NT2/D1 (cell line): ENCODE data around the gene IRX4.

ENCODE experiments used
- DNase-seq: peaks from one replicate; pipeline ENCODE4 v3.0.0-alpha.2; 2011; ENCODE audit warnings: low read depth, low spot score
- H3K27me3 ChIP-seq: 2 replicates; pipeline ENCODE4 v1.6.0; 2011; ENCODE audit warnings: mild to moderate bottlenecking; ENCODE audit not compliant: insufficient read length, insufficient read depth
- H3K36me3 ChIP-seq: 2 replicates; pipeline ENCODE4 v1.6.1; 2011; ENCODE audit warnings: mild to moderate bottlenecking, low read length, mixed read lengths; ENCODE audit not compliant: insufficient read depth, insufficient read length
- H3K4me1 ChIP-seq: 2 replicates; pipeline ENCODE4 v1.5.1; 2011; ENCODE audit not compliant: insufficient read depth, insufficient read length
- H3K4me3 ChIP-seq: 2 replicates; pipeline ENCODE4 v1.5.1; 2011; ENCODE audit warnings: low read depth; ENCODE audit not compliant: insufficient read length
- H3K9ac ChIP-seq: 2 replicates; pipeline ENCODE4 v1.6.0; 2011; ENCODE audit warnings: low read depth; ENCODE audit not compliant: insufficient read length
- H3K9me3 ChIP-seq: 2 replicates; pipeline ENCODE4 v1.5.1; 2011; ENCODE audit warnings: mild to moderate bottlenecking, low read length; ENCODE audit not compliant: insufficient read depth
- SUZ12 ChIP-seq: IDR thresholded peaks from 2 replicates; pipeline ENCODE4 v1.6.1; 2011; ENCODE audit not compliant: insufficient read length, insufficient read depth; ENCODE audit errors: extremely low read depth
- YY1 ChIP-seq: IDR thresholded peaks from 2 replicates; pipeline ENCODE4 v1.6.1; 2011; ENCODE audit not compliant: insufficient read length, insufficient read depth
- ZNF274 ChIP-seq: IDR thresholded peaks from 2 replicates; pipeline ENCODE4 v1.6.1; 2011; ENCODE audit warnings: mild to moderate bottlenecking, low read depth, low read length

IRX4 gene

DNA sequence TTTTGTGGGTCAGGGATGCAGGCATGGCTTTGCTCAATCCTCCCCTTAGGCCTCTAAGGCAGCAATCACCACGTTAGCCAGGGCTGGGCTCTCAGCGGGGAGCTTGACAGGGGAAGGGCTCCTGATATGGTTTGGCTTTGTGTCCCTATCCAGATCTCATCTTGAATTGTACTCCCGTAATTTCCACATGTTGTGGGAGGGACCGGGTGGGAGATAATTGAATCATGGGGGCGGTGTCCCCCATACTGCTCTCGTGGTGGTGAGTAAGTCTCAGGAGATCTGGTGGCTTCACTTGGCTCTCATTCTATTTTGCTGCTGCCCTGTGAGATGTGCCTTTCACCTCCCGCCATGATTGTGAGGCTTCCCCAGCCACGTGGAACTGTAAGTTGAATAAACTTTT is 11.5 kb upstream of the IRX4 start:
- TF ChIP-seq YY1 = no peak
- Histone ChIP-seq H3K4me1 (peaks cover 2% of the 10 kb centered on the region), H3K36me3 (no peaks in the 10 kb centered on the region), H3K9ac (no peak overlapping the region), H3K9me3 (no peaks in the 10 kb centered on the region), H3K27me3 (peaks cover 11% of the 10 kb centered on the region), H3K4me3 (no peak overlapping the region)
- no peak for DNase-seq

DNA sequence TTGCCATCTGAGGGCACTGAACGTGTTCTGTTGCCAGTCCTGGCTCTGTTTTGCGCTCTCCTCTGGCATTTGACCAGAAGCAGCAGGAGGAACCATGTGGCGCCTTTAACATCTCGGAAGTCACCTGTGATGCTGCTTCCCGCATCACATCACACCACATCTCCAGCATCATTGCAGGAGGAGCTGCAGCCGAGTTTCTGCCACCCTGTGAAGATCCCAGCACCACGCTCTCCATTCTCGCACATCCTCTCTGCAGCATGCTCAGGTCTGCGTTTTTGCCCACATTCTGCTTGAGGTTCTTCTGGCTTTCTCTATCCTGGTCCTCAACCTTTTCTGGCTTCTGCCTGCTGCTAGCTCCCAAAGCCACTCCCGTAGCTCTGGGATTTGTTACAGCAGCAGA is 11.0 kb upstream of the IRX4 start:
- Histone ChIP-seq H3K4me1 (peaks cover 7% of the 10 kb centered on the region), H3K9ac (no peak overlapping the region), H3K9me3 (no peaks in the 10 kb centered on the region), H3K4me3 (no peak overlapping the region), H3K27me3 (peaks cover 15% of the 10 kb centered on the region), H3K36me3 (no peaks in the 10 kb centered on the region)
- TF ChIP-seq ZNF274 = no peak
- TF ChIP-seq YY1 = no peak
- no peak for TF ChIP-seq SUZ12
- DNase-seq = no peak

DNA sequence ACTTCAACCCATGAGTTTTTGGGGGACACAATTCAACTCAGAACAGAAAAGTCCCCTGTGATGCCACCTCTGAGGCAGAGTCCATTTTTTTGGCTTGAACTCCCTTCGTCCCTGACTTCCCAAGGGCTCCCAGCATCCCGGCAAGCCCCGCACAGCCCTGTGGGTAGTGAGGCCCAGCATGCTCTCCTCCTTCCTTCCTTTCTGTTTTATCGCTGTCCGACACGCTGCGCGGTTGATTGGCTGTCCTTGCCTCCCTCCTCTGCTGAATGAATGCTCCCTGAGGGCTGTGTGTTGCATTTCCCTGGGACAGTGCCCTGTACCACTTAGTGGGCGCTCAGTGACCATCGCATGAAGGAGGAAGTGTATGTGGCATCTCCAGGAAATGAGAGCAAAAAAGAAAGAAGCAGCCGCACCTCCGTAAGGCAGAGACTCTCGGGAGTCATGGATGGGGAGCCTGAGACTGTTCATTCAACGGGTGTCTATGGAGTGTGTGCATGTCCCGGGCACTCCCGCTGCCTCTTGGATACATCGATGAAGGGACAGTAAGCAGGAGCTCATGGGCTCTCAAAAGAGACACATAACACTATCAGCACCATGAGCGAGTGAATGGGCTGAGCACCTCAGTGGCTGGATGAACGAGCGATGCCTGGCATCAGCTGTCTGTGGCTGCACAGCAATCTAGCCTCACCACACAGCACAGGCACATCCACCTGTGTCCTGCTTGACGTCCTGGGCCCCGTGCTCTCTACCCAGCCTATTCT is 10.1 kb upstream of the IRX4 start:
- H3K9me3 ChIP-seq = no peaks in the 10 kb centered on the region
- H3K27me3 ChIP-seq = peaks cover 23% of the 10 kb centered on the region
- peaks cover 10% of the 10 kb centered on the region for H3K4me1 ChIP-seq
- no peak overlapping the region for H3K4me3 ChIP-seq
- H3K9ac ChIP-seq = no peak overlapping the region
- TF ChIP-seq ZNF274 (no peak), SUZ12 (no peak), YY1 (no peak)
- no peaks in the 10 kb centered on the region for H3K36me3 ChIP-seq
- no peak for DNase-seq

DNA sequence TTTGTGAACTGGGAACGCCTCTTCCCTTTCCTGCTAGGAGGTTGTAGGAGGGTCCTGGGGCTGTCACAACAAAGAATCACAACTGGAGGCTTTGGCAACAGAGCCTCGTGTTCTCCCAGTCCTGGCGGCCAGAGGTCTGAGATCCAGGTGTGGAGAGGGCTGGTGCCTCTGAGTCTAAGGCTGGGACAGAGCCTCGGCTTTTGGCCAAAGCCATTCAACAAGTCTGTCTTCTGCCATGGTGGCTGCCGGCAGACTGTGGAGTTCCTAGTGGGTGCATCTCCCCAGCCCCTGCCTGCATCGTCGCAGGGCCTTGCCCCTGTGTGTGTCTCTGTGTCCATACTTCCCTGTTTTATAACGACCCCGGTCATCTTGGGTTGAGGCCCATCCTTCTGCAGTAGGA is 9.5 kb upstream of the IRX4 start:
- Histone ChIP-seq H3K4me1 (peaks cover 10% of the 10 kb centered on the region), H3K36me3 (no peaks in the 10 kb centered on the region), H3K9ac (no peak overlapping the region), H3K4me3 (no peak overlapping the region), H3K9me3 (no peaks in the 10 kb centered on the region), H3K27me3 (peaks cover 30% of the 10 kb centered on the region)
- DNase-seq = no peak
- TF ChIP-seq SUZ12 = no peak
- TF ChIP-seq ZNF274 = no peak

DNA sequence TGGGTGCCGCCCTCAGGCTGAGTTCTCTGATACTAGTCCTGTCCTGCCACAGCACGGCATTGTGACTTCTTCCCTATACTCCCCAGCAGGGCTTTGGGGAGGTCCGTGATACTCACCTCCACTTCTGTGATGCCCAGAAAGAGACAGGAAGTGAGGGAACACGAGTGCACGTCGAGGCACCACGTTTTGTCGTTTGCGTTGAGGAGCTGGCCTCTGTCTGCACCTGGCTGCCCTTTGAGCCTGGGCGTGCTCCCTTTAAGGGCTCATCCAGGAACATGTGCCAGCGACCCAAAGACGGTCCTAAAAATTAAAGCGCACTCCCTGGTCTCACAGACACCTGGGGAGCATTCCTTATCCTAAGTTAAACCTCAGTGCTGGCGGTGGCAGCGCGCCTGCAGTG is 8.7 kb upstream of the IRX4 start:
- peaks cover 36% of the 10 kb centered on the region for H3K27me3 ChIP-seq

DNA sequence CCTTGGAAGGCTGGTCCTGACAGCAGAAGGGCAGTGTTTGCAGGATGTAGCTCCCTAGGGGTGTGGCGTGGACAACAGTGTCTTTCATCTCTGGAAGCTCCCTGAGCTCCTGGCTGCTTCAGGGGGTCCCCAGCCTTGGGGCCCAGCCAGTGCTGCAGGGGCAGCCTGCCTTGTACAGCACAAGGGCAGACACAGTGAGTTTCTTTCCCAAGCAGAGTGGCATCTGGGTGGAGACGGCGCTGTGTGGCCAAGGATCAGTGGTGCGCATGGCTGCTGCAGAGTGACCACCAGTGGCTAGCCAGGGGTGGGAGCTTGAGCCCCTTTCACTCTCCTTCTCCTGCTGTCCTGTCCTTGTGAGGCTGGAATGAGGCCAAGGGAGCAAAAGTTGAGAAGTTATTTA is 7.6 kb upstream of the IRX4 start:
- no peak for TF ChIP-seq SUZ12
- no peak for TF ChIP-seq YY1
- TF ChIP-seq ZNF274 = no peak

More for the DNA sequence above, 8.7 kb upstream of the IRX4 start:
- TF ChIP-seq SUZ12 = no peak
- no peak for TF ChIP-seq YY1
- TF ChIP-seq ZNF274 = no peak
- H3K9me3 ChIP-seq = no peaks in the 10 kb centered on the region
- no peak overlapping the region for H3K4me3 ChIP-seq
- no peaks in the 10 kb centered on the region for H3K36me3 ChIP-seq
- DNase-seq = no peak
- no peak overlapping the region for H3K9ac ChIP-seq
- H3K4me1 ChIP-seq = peaks cover 10% of the 10 kb centered on the region

DNA sequence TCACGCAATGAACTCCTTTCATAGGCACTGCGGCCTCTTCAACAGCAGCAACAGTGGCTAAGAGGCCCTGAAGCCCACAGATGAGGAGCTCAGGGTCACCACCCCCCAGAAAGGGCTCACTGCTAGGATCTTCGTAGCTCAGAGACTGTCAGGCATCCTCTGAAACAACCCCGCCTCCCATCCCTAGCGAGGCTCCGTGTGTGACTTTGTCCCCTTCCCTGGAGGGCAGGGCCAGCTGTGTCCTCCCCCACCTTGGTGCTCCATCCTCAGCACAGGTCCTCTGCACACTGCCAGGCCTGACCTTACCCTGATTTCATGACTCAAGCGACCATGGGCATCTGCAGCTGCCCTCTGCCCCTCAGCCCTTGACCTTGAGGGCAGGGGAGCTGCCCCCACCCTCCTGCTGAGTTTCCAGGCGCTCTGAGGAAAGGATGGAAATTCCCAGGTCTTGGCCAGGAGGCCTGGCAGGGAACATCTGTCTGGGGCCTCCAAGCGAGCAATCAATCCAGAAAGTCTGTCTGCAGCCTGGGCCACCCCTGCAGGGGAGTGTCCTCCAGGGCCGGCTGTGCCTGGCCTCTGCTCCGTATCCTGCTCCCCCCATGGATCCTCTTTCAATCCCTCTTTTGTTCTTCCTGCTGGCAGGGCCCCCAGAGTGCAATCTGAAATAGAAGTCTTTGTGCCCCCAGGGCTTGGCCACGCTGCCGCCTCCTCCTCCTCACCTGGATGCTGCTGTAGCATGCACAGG is 6.8 kb upstream of the IRX4 start:
- no peak for DNase-seq
- Histone ChIP-seq H3K4me1 (peaks cover 10% of the 10 kb centered on the region), H3K9ac (no peak overlapping the region), H3K27me3 (peaks cover 55% of the 10 kb centered on the region), H3K36me3 (no peaks in the 10 kb centered on the region), H3K4me3 (no peak overlapping the region), H3K9me3 (no peaks in the 10 kb centered on the region)
- TF ChIP-seq SUZ12 = no peak
- no peak for TF ChIP-seq YY1
- TF ChIP-seq ZNF274 = no peak

More for the DNA sequence above, 7.6 kb upstream of the IRX4 start:
- DNase-seq = no peak
- no peak overlapping the region for H3K4me3 ChIP-seq
- H3K36me3 ChIP-seq = no peaks in the 10 kb centered on the region
- H3K9me3 ChIP-seq = no peaks in the 10 kb centered on the region
- H3K27me3 ChIP-seq = peaks cover 47% of the 10 kb centered on the region
- H3K9ac ChIP-seq = no peak overlapping the region
- peaks cover 10% of the 10 kb centered on the region for H3K4me1 ChIP-seq
